ENCODE results near the gene FSTL4.

Gene FSTL4

GRCh38 chr5:133362438-133362837 lies 249.9 kb downstream of the FSTL4 start:
- Histone ChIP-seq H3K27ac (ENCODE audit: low read length) (no peak overlapping the region), H3K4me1 (ENCODE audit: insufficient read depth, low read length) (no peaks in the 10 kb centered on the region), H3K36me3 (ENCODE audit: insufficient read depth, low read length) (no peaks in the 10 kb centered on the region), H3K9me3 (ENCODE audit: insufficient read depth, low read length, severe bottlenecking) (no peaks in the 10 kb centered on the region), H4K20me1 (ENCODE audit: insufficient read depth, low read length) (0 out of 2 replicates have a peak, but pooled peaks cover 4% of the 10 kb centered on the region), H3K4me3 (ENCODE audit: low read depth in 1 of 2, low read length in 2 of 2) (no peak overlapping the region), H3K9ac (ENCODE audit: low read depth, low read length) (no peak overlapping the region), H3K27me3 (ENCODE audit: insufficient read depth, low read length, poor library complexity) (peaks cover 3% of the 10 kb centered on the region), H3K79me2 (ENCODE audit: insufficient read depth, low read length) (no peaks in the 10 kb centered on the region), H2AFZ (ENCODE audit: low read depth, low read length) (no peak overlapping the region), H3K4me2 (ENCODE audit: insufficient read depth, low read length) (no peak overlapping the region)
- no peak for TF ChIP-seq EZH2 (IDR thresholded peaks at IDR 0.05; ENCODE audit: borderline replicate concordance, low read depth, low read length, severe bottlenecking)
- TF ChIP-seq CTCF (IDR thresholded peaks at IDR 0.05; ENCODE audit: borderline replicate concordance, extremely low read depth, low read length, poor library complexity, severe bottlenecking): no peak
- ATAC-seq (ENCODE audit: insufficient read depth, low read depth) (no peak), DNase-seq (no peak)

GRCh38 chr5:133361922-133362321 lies 250.4 kb downstream of the FSTL4 start:
- Histone ChIP-seq H3K4me2 (ENCODE audit: insufficient read depth, low read length) (no peak overlapping the region), H3K36me3 (ENCODE audit: insufficient read depth, low read length) (no peaks in the 10 kb centered on the region), H3K4me1 (ENCODE audit: insufficient read depth, low read length) (no peaks in the 10 kb centered on the region), H3K79me2 (ENCODE audit: insufficient read depth, low read length) (no peaks in the 10 kb centered on the region), H2AFZ (ENCODE audit: low read depth, low read length) (no peak overlapping the region), H4K20me1 (ENCODE audit: insufficient read depth, low read length) (0 out of 2 replicates have a peak, but pooled peaks cover 4% of the 10 kb centered on the region), H3K27me3 (ENCODE audit: insufficient read depth, low read length, poor library complexity) (peaks cover 3% of the 10 kb centered on the region), H3K27ac (ENCODE audit: low read length) (no peak overlapping the region), H3K9me3 (ENCODE audit: insufficient read depth, low read length, severe bottlenecking) (no peaks in the 10 kb centered on the region), H3K4me3 (ENCODE audit: low read depth in 1 of 2, low read length in 2 of 2) (no peak overlapping the region), H3K9ac (ENCODE audit: low read depth, low read length) (no peak overlapping the region)
- DNase-seq (no peak), ATAC-seq (ENCODE audit: insufficient read depth, low read depth) (no peak)
- TF ChIP-seq CTCF (IDR thresholded peaks at IDR 0.05; ENCODE audit: borderline replicate concordance, extremely low read depth, low read length, poor library complexity, severe bottlenecking) (no peak), EZH2 (IDR thresholded peaks at IDR 0.05; ENCODE audit: borderline replicate concordance, low read depth, low read length, severe bottlenecking) (no peak)

GRCh38 chr5:133360693-133361472 lies 251.5 kb downstream of the FSTL4 start:
- no peak overlapping the region for H3K4me3 ChIP-seq (ENCODE audit: low read depth in 1 of 2, low read length in 2 of 2)
- H3K79me2 ChIP-seq (ENCODE audit: insufficient read depth, low read length): no peaks in the 10 kb centered on the region
- TF ChIP-seq EZH2 (IDR thresholded peaks at IDR 0.05; ENCODE audit: borderline replicate concordance, low read depth, low read length, severe bottlenecking) (no peak), CTCF (IDR thresholded peaks at IDR 0.05; ENCODE audit: borderline replicate concordance, extremely low read depth, low read length, poor library complexity, severe bottlenecking) (no peak)
- H3K9ac ChIP-seq (ENCODE audit: low read depth, low read length): no peak overlapping the region
- H4K20me1 ChIP-seq (ENCODE audit: insufficient read depth, low read length): 0 out of 2 replicates have a peak, but pooled peaks cover 1% of the 10 kb centered on the region
- H2AFZ ChIP-seq (ENCODE audit: low read depth, low read length): no peak overlapping the region
- peaks cover 3% of the 10 kb centered on the region for H3K27me3 ChIP-seq (ENCODE audit: insufficient read depth, low read length, poor library complexity)
- DNase-seq: no peak
- ATAC-seq (ENCODE audit: insufficient read depth, low read depth): no peak
- H3K4me2 ChIP-seq (ENCODE audit: insufficient read depth, low read length): no peak overlapping the region
- H3K4me1 ChIP-seq (ENCODE audit: insufficient read depth, low read length): no peaks in the 10 kb centered on the region
- H3K27ac ChIP-seq (ENCODE audit: low read length): no peak overlapping the region
- no peaks in the 10 kb centered on the region for H3K9me3 ChIP-seq (ENCODE audit: insufficient read depth, low read length, severe bottlenecking)
- H3K36me3 ChIP-seq (ENCODE audit: insufficient read depth, low read length): no peaks in the 10 kb centered on the region
